Measurements from ENCODE around the gene MMP23B.
A peak's percentile ranks its signal among the peaks of the same experiment; 100 is the strongest.

The MMP23B gene

GRCh38 chr1:1602968-1603506 lies 28.9 kb upstream of the MMP23B start:
- no peak for DNase-seq

GRCh38 chr1:1603671-1604373 lies 28.2 kb upstream of the MMP23B start:
- no peak for DNase-seq

DNA sequence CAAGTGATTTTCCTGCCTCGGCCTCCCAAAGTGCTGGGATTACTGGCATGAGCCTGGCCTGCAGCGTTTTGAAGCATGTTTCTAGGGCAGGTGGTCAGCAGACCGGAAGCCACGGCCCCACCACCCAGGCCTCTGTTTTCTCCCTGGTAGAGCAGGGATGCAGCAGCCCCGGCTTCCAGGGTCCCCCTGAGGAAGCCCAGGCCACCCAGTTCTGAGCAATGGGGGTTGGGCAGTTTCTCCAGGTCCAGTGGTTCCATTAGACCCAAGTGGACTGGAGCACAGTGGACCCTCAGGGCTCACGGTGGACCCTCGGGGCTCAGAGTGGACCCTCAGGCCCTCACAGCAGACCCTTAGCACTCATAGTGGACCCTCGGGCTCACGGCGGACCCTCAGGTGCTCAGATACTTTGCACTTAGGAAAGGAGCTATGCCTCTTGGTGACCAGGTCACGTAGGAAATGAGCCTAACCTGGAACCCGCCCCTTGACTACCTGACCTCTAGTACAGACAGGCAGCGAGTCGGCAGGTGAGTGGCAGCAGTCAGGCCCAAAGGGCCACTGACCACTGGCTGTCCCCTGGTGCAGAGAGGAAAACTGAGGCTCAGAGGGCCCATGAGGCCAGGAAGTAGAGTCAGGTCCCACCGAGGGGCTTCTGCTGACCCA lies 27.5 kb upstream of the MMP23B start:
- DNase-seq: no peak

GRCh38 chr1:1605034-1605591 lies 26.9 kb upstream of the MMP23B start:
- DNase-seq: no peak

DNA sequence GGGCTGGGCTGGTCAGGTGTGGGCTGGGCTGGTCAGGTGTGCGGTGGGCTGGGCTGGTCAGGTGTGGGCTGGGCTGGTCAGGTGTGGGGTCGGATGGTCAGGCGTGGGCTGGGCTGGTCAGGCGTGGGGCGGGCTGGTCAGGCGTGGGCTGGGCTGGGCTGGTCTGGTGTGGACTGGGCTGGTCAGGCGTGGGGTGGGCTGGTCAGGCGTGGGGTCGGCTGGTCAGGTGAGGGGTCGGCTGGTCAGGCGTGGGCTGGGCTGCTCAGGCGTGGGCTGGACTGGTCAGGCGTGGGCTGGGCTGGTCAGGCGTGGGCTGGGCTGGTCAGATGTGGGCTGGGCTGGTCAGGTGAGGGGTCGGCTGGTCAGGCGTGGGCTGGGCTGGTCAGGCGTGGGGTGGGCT lies 26.2 kb upstream of the MMP23B start:
- DNase-seq: no peak

GRCh38 chr1:1606232-1606631 lies 25.7 kb upstream of the MMP23B start:
- DNase-seq: no peak

GRCh38 chr1:1609822-1610485 lies 22.0 kb upstream of the MMP23B start:
- no peak for DNase-seq

DNA sequence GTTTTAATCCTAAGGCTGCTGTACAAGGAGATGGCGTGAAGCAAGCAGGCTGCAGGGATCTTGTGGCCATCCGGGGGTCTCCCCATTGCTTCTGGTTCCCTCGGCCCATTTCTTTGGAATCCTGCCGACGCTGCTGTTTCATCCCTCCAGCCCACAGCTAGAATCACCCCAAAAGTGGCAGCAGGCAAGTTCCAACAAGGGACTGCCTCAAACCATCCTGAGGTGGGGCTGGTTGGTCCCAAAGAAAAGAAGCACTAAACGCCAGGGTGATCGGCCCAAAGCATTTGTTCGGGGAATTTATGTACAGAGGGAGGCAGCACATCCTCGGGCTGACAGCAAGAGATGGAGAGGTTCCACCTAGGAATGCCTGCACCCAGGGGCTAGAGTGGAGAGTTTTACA lies 21.2 kb upstream of the MMP23B start:
- no peak for DNase-seq

DNA sequence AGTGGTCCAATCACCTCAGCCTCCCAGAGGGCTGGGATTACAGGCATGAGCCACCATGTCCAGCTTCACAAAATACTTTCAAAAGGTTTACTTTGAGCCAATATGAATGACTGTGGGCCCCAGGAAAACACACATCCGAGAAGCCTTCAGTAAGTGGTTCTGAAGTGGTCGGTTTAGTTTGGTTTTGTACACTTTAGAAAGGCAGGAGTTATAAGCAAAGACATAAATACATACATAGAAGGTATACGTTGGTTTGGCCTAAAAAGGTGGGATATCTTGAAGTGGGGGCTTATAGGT lies 19.9 kb upstream of the MMP23B start:
- DNase-seq: no peak

- DNase-seq: no peak
Measured at GRCh38 chr1:1613509-1614082, 18.4 kb upstream of the MMP23B start.

- DNase-seq: peak; percentile 82
Measured at GRCh38 chr1:1614204-1614953, 17.6 kb upstream of the MMP23B start.

DNA sequence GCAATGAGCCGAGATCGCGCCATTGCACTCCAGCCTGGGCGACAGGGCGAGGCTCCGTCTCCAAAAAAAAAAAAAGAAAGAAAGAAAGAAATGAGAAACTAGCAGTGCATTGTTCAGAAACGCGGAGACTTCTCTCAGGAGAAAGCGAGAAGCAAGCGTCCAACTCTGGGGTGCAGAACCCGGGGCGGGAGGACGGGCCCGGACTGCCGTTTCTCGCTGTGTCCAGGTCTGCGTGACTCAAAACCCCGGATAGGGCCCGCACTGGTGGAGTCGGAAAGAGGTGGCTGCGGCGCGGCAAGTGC lies 17.1 kb upstream of the MMP23B start:
- DNase-seq: no peak

GRCh38 chr1:1615256-1616044 lies 16.5 kb upstream of the MMP23B start, which contains the start of gene MIB2:
Gene MIB2 (plus strand): TSS chr1:1615500. CDS start chr1:1623453, 7,953 bp downstream.
- DNase-seq: peak; percentile 98

GRCh38 chr1:1616045-1616790 lies 15.8 kb upstream of the MMP23B start:
- DNase-seq: no peak

- no peak for DNase-seq
Measured at GRCh38 chr1:1616838-1617237, 15.1 kb upstream of the MMP23B start.

- no peak for DNase-seq
Measured at GRCh38 chr1:1617516-1617915, 14.5 kb upstream of the MMP23B start.

DNA sequence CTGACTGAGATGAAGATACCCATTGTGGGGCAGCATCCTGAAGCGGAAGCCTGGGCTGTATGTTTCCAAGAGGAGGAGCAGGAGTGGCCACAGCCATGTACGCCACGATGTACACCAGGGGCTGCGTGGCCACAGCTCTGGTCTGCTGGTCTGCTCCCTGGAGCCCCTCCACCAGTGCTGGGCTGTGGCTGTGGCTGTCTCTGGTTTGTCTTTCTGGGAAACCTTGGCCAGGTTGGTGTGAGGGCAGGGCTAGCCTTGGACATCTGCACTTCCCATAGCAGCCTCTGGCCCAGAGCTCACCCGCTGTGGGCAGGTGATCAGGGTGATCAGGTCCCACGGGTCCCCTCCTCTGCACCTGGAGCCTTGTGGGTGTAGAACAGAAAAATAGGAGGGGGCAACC lies 14.0 kb upstream of the MMP23B start:
- DNase-seq: no peak

- no peak for DNase-seq
Measured at GRCh38 chr1:1618396-1619068, 13.4 kb upstream of the MMP23B start.

- DNase-seq: no peak
Measured at GRCh38 chr1:1619917-1620361, 12.0 kb upstream of the MMP23B start.

- DNase-seq: no peak
Measured at GRCh38 chr1:1620433-1621139, 11.4 kb upstream of the MMP23B start.

Data from CD4-positive, alpha-beta T cell treated with Interleukin-4 for 4 hours (primary cell).